Esophagus muscularis mucosa (tissue), 3 donors: ENCODE results near the gene RIC8B.

Experiments
- CTCF ChIP-seq, 3 experiments: fragments of 200-600 bp in 2 of 3; fragments of 450-650 bp in 1 of 3; sonication (generic) in 2 of 3; IDR thresholded peaks; one replicate each; pipeline ENCODE4 v1.5.1; 2017 to 2019; ENCODE audit warnings: antibody characterized with exemption in 3 of 3, mild to moderate bottlenecking in 2 of 3, moderate library complexity in 1 of 3
- POLR2A ChIP-seq: fragments of 450-650 bp; IDR thresholded peaks from one replicate; pipeline ENCODE4 v1.6.1; 2017; ENCODE audit warnings: antibody characterized with exemption, moderate library complexity, mild to moderate bottlenecking, low read depth

- TF ChIP-seq CTCF (IDR thresholded peaks at IDR 0.05) (no peak), POLR2A (no peak)
Observed at GRCh38 chr12:106865683-106866082, 91.2 kb downstream of the RIC8B start.
